ENCODE results near the gene HSPA12B.

HSPA12B gene

GRCh38 chr20:3775457-3776108 is 43.1 kb downstream of the HSPA12B start:
- no peak overlapping the region for H3K9ac ChIP-seq
- H3K27ac ChIP-seq, result no peak overlapping the region
- peaks cover 19% of the 10 kb centered on the region; the same call in 1 of the 2 replicates for H3K9me3 ChIP-seq
- H3K4me2 ChIP-seq, result no peak overlapping the region
- peaks cover 23% of the 10 kb centered on the region for H3K4me1 ChIP-seq
- H4K20me1 ChIP-seq, result peaks cover 19% of the 10 kb centered on the region; the same call in 1 of the 2 replicates
- H3K4me3 ChIP-seq, result no peak overlapping the region
- H3K27me3 ChIP-seq, result peaks cover 53% of the 10 kb centered on the region
- no peaks in the 10 kb centered on the region for H3K36me3 ChIP-seq
- no peak for TF ChIP-seq Cebpa-rat (IDR thresholded peaks at IDR 0.05)

DNA sequence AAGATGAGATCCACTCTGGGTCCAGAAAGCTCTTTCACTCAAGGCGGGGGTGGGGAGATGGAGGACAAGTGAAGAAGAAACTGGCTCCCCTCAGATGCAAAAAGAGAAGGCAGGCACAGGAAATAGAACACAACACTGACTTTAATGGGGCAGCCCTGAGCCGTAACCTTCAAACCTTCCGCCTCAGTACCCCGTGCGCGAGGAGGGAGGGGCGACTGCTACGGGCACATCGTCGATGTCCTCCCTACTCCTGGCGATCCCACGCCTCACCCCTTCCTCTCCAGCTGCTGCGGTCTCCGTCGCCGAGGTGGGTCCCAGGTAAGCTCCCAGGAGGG is 44.9 kb downstream of the HSPA12B start:
- Histone ChIP-seq H3K27ac (no peak overlapping the region), H3K4me3 (peak overlapping the region; percentile 56), H3K4me1 (peaks cover 30% of the 10 kb centered on the region), H3K4me2 (peak overlapping the region; percentile 66), H3K9ac (no peak overlapping the region), H3K9me3 (peaks cover 19% of the 10 kb centered on the region; the same call in 1 of the 2 replicates), H3K27me3 (peaks cover 58% of the 10 kb centered on the region), H4K20me1 (peaks cover 34% of the 10 kb centered on the region), H3K36me3 (no peaks in the 10 kb centered on the region)
- TF ChIP-seq Cebpa-rat (IDR thresholded peaks at IDR 0.05), result no peak

GRCh38 chr20:3777716-3778629 is 45.5 kb downstream of the HSPA12B start:
- Histone ChIP-seq H3K27ac (no peak overlapping the region), H3K36me3 (no peaks in the 10 kb centered on the region), H3K4me2 (peak overlapping the region; percentile 66), H3K27me3 (peaks cover 58% of the 10 kb centered on the region), H3K9ac (no peak overlapping the region), H3K4me1 (peaks cover 30% of the 10 kb centered on the region), H3K9me3 (peaks cover 19% of the 10 kb centered on the region; the same call in 1 of the 2 replicates), H4K20me1 (peaks cover 41% of the 10 kb centered on the region), H3K4me3 (peak overlapping the region; percentile 56)
- TF ChIP-seq Cebpa-rat (IDR thresholded peaks at IDR 0.05), result no peak

DNA sequence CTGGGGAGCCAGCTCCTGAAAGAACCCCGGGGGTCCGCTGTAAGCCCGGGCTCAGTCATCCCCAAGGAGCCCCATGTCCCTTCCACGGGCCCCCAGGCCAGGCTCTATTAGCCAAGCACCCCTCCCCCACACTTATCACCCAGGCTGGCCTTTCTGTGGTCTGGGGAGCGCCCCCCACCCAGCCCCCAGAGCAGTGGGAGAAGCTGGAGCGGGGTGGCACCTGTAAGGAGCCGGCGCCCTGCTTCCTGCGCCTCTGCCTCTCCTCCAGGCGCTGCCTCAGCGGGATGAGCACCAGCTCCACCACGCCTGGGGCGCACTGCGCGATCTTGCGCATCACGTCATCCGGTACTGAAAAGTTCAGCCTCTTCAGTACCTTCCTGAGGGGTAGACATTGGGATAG is 46.5 kb downstream of the HSPA12B start:
- Histone ChIP-seq H3K27ac (no peak overlapping the region), H3K9ac (no peak overlapping the region), H3K4me3 (no peak overlapping the region), H3K4me2 (no peak overlapping the region), H3K9me3 (peaks cover 19% of the 10 kb centered on the region; the same call in 1 of the 2 replicates), H3K36me3 (0 out of 2 replicates have a peak, but pooled peaks cover 7% of the 10 kb centered on the region), H3K27me3 (peaks cover 58% of the 10 kb centered on the region), H4K20me1 (peaks cover 51% of the 10 kb centered on the region), H3K4me1 (peaks cover 35% of the 10 kb centered on the region)
- no peak for TF ChIP-seq Cebpa-rat (IDR thresholded peaks at IDR 0.05)

DNA sequence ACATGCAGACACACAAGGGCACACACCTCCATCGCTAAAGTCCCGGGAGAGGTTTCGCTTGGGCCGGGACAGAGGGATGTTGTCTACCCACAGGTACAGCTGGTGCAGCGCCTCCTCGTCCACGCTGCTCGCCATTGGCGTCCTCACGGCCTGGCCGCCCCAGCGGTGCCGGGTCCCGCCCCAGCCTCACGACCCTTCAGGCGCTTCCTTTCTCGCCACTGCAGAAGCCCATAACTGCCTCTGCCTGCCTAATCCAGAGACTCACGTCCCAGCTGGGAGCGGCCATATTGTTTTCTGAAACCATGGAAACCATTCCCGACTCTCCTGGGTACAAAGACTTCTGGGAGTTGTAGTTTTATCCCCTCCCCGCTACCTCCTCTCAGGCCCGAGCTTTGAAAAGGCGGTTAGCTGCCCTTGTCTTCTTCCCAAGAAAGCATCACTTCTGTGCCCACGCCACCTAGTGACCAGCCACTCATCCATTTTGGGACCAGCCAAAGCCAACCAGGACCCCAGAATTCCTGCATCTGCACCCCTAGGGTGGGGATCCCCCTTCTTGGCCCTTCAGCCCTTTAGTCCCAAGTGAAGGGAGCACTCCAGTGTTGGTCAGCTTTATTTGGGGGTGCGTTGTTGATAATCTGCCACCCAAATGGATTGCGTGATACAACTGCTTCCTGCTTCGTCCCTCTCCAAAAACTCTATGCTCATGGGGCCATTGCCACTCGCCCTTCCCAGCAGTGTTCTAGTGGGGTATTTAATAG is 48.8 kb downstream of the HSPA12B start, which contains the start of gene SPEF1:
TSS of gene SPEF1 (minus strand) at position 296 of the 758 bp plus-strand sequence. CDS start at position 135, 161 bp downstream.
- H3K36me3 ChIP-seq, result peaks cover 19% of the 10 kb centered on the region
- H4K20me1 ChIP-seq, result peaks cover 72% of the 10 kb centered on the region
- no peak for TF ChIP-seq Cebpa-rat (IDR thresholded peaks at IDR 0.05)
- peaks cover 56% of the 10 kb centered on the region for H3K4me1 ChIP-seq
- H3K27ac ChIP-seq, result no peak within 1 kb of the TSS
- peaks cover 11% of the 10 kb centered on the region; the same call in 1 of the 2 replicates for H3K9me3 ChIP-seq
- no peak within 1 kb of the TSS for H3K9ac ChIP-seq
- peaks cover 48% of the 10 kb centered on the region for H3K27me3 ChIP-seq
- H3K4me2 ChIP-seq, result peak within 1 kb of the TSS; percentile 93
- peak within 1 kb of the TSS; percentile 60 for H3K4me3 ChIP-seq

- no peak for TF ChIP-seq Cebpa-rat (IDR thresholded peaks at IDR 0.05)
- Histone ChIP-seq H3K9ac (no peak overlapping the region), H3K4me2 (no peak overlapping the region), H3K4me3 (no peak overlapping the region), H3K36me3 (peaks cover 19% of the 10 kb centered on the region), H3K27me3 (peaks cover 35% of the 10 kb centered on the region), H3K27ac (no peak overlapping the region), H3K9me3 (0 out of 2 replicates have a peak, but pooled peaks cover 6% of the 10 kb centered on the region), H3K4me1 (peaks cover 57% of the 10 kb centered on the region), H4K20me1 (peaks cover 71% of the 10 kb centered on the region)
Observed at GRCh38 chr20:3782597-3782996, 50.1 kb downstream of the HSPA12B start.

GRCh38 chr20:3783068-3783489 is 50.6 kb downstream of the HSPA12B start:
- Histone ChIP-seq H3K4me1 (peaks cover 57% of the 10 kb centered on the region), H3K36me3 (peaks cover 19% of the 10 kb centered on the region), H3K9ac (no peak overlapping the region), H3K9me3 (0 out of 2 replicates have a peak, but pooled peaks cover 1% of the 10 kb centered on the region), H4K20me1 (peaks cover 66% of the 10 kb centered on the region), H3K27ac (no peak overlapping the region), H3K4me3 (no peak overlapping the region), H3K4me2 (no peak overlapping the region), H3K27me3 (peaks cover 30% of the 10 kb centered on the region)
- TF ChIP-seq Cebpa-rat (IDR thresholded peaks at IDR 0.05), result no peak

- Histone ChIP-seq H3K36me3 (peaks cover 19% of the 10 kb centered on the region), H3K4me3 (no peak overlapping the region), H3K9me3 (no peaks in the 10 kb centered on the region), H3K4me2 (no peak overlapping the region), H3K27me3 (peaks cover 24% of the 10 kb centered on the region), H3K4me1 (peaks cover 52% of the 10 kb centered on the region), H3K27ac (no peak overlapping the region), H3K9ac (no peak overlapping the region), H4K20me1 (peaks cover 60% of the 10 kb centered on the region)
- TF ChIP-seq Cebpa-rat (IDR thresholded peaks at IDR 0.05), result no peak
Observed at GRCh38 chr20:3783511-3784195, 51.2 kb downstream of the HSPA12B start.
